Medulla oblongata (tissue), 1 donor: ENCODE data around the gene RARRES1.

Source experiments
- DNase-seq: peaks from one replicate; pipeline ENCODE4 v3.0.0-alpha.2; 2015; ENCODE audit errors: extremely low spot score

Gene RARRES1

DNA sequence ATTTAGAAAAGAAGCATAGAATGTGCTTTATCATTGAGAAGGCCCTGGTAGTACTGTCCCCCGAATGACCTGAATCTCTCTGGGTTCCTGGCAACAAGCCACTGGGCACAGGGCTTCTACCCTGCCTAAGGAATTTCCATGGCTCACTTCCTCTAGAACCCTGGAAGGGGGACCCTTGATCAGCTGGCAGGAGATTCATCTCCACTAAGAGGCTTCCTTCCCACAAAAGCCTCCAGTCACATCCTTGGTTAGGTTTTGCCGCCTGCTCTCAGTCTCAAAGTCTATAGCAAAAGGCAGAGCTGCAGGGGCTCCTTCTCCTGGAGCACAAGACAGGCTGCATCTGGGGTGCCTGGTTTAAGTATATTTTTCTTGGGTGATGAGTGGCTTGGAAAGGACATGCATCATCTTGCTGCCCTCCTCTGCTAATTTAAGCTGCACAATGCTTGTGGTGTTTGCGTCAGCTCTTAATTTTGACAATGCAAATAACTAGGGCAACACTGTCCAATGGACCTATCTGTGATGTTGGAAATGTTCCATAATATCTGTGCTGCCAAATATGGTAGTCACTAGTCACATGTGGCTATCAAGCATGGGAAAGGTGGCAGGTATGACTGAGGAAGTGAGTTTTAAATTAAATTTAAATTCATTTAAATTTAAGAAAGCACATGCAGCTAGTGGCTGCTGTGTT is 33.4 kb upstream of the RARRES1 start:
- no peak for DNase-seq

DNA sequence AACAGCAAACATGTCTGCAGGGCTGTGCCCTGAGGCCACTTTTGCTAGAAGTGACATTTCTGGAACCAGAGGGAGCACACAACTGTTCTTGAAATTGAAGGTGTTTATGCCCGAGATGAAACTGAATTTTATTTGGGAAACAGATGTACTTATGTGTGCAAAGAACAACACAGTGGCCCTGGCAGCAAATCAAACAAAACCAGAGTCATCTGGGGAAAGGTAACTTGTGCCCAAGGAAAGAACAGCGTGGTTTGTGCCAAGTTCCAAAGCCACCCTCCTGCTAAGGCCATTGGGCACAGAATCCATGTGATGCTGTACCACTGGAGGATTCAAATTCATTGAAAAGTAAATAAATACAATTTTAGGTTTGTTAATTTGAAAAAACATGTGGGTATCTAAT is 31.2 kb upstream of the RARRES1 start:
- no peak for DNase-seq

DNA sequence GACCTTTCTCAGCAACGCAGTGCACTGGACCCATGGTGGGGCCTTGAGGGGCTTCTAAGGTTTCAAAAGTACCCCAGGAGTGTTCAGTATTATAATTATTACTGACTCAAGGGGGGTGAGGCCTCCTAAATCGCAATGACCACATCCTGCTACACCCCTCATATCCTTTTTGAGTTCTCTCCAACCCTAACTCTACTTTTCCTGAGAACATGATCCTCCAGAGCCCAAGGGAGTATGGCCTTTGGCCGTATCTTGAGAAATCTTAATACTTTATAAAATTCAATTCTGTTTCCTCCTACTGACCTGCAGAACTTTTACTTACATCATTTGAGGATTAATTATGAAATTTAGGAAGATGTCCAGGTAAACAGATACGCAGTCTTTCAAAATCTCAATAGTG is 30.4 kb upstream of the RARRES1 start:
- DNase-seq, result no peak

DNA sequence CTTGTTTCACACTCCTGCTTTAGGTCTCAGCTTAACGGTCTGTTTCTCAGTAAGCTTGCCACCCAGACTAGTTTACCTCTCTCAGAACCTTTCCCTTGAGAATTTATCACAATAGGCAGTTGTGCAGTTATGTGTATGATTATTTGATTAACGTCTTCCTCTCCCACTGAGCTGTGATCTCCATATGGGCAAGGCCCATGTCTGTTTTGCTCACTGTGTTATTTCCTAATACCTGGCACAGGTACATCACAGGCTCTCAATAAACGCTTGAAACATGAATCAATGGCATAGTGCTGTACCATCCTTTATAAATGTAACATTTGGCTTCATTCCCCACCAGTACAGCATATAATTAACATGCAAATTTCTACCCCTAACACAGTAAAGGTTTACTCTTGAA is 29.1 kb upstream of the RARRES1 start:
- no peak for DNase-seq

DNA sequence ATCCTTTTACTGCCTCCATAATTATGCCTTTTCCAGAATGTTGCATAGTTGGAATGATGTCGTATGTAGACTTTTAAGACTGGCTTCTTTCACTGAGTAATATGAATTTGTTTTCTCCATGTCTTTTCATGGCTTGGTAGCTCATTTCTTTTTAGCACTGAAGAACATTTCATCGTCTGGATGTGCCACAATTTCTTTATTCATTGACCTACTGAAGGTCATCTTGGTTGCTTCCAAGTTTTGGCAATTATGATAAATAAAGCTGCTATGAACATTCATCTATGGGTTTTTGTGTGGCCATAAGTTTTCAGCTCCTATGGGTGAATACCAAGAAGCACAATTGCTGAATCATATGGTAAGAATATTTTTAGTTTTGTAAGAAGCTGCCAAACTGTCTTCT is 23.2 kb upstream of the RARRES1 start:
- DNase-seq, result no peak

DNA sequence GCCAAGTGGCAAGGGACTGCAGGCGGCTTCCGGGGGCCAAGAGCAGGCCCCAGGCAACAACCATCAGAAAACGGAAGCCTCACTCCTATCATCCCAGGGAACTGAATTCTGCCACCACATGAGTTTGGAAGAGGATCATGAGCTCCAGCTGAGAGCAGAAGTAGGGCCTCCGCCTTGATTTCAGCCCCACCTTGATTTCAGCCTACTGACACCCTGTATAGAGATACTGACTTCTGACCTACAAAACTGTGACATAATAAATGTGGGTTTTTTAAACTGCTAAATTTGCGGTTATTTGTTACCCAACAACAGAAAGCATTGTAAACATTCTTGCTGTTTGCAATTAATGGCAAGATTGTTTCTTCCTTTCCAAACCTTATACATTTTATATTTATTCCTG is 21.6 kb upstream of the RARRES1 start:
- no peak for DNase-seq

DNA sequence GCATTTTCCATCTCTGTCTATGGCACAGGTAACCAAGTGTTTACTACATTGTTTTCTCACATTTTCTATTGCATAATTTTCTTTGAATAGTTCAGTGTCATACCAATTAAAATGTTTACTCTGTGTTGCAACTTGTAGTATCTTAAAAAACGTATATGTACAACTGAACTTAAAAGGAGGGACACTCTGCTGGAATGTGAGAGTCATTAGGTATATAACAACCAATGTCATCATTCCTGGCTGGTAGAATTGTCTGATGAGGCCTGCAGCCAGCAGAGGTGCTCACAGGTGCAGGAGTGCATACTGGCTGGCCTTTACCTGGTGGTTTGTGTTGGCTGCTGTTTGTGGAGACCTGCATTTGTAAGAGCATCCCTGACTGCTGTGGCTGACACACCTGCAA is 19.1 kb upstream of the RARRES1 start:
- no peak for DNase-seq

DNA sequence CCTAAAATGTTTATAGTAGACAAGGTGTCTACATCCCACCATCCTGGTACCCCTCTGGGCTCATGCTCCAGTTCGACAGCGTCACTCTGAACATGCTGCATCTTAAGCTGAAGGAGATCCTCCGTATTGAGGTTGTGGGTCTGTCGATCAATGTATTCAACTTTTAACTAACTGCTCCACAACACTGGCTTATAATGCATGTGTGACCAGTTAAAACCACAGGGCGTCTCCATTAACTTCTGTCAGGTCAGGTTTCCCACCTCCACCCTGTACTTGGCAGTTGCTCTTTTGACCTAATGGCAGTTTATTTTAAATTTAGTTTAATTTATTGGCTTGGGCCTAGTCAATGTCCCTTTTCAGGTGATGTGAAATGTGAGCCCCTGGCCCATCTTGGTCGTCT is 17.8 kb upstream of the RARRES1 start:
- DNase-seq, result no peak

DNA sequence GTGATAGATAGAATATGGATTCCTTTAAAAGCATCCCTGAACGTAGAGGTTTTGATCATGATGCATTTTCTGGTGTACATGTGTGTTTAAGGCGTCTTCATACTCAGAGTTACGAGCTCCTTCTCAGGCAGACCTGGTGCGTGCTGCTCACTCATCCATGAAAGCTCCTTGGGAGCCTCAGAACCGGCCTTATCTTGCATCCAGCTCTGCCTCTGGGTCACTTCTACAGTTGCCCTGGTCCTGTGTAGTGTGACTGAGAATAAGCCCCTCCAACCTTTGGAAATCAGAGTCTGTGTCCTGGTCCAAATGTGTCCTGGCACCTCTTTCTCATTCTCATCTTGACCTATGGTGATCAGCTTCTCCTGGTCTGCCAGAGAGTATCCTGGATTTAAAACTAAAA is 17.3 kb upstream of the RARRES1 start:
- no peak for DNase-seq

DNA sequence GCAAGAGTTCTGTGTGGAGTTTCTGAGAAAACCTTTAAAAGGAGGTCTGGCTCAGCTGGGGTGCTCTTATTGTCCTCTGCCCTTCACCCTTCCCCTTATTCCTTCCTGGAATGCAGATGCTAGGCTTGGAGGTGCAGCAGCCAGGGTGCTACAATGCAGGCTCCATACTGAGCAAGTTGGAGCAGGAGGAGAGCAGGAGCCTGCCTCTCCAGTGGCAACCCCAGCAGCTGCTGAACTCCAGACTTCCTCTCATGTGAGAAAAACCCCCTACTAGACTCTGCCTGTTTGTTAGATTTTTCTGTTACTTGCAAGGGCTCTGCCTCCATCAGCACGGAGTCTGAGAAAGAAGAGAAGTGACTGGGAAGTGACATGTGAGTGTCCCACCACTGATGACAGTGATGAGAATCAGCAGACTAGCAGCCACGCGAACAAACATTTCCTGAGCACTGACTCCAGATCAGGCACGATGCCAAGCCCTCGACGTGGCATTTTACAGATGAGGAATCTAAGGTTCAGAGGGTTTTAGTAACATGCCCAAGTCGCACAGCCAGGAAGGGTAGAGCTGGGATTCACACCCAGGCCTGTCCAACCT is 16.1 kb upstream of the RARRES1 start:
- peak; percentile 70 for DNase-seq

DNA sequence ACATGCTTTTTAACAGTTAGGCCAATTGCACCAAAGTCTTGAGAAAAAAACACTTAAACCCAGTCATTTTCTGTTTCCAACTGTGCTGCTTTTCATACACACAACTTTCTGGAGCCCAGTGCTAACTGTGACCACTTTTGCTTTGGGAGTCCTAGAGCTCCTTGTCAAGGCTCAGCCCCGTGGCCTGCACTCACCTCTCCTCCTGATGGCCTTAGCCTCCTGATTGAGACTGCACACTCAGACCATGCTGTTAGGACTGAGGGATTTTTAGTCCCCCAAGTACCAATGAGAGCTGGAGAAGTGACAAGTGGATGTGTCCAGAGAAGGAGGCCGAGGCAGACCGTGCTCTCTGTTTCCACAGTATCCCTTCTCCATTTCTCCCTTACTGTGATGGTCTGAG is 15.2 kb upstream of the RARRES1 start:
- no peak for DNase-seq

DNA sequence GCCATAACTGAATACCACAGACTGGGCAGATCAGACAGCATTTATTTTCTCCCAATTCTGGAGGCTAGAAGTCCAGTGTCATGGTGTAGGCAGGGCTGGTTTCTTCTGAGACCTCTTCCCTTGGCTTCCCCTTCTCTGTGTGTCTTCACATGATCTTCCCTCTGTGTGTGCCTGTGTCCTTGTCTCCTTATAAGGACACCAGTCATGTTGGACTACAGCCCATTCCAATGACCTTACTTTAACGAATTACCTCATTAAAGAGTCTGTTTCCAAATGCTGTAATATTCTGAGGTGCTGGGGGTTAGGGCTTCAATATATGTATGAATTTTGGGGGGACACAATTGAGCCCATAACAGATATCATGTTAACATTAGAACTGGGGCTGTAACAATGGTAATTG is 13.3 kb upstream of the RARRES1 start:
- DNase-seq, result no peak

DNA sequence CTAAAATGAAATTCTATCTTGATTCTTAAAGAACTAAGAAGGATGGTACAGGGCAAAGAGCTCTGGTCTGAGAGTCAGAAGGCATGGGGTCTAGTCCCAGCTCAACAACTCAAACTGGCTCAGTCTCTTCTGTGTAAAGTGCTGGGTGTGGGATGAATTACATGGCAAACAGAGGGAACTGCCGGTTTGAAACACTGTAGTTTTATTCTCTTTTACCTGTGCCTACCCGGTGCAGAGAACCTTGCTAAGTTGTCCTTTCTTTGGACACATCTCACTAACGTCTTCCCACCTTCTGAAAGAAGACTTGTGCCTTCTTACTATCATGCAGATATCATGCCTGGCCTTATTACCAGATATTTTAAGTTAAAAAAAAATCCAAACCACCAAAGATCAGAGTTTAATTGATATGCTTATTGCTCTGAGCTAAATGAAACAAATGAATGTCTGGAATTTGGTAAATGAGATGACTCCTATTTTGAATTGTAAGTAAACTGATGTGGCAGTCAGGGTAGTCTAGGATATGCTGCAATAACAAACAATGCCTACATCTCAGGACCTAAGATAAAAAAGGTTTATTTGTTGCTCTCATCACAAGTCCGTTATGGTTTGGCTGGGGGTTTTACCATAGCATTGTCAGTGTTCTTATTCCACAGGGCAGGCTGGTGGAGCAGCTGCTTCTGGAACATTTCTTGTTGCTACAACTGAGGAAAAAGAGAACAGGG is 12.5 kb upstream of the RARRES1 start:
- no peak for DNase-seq

DNA sequence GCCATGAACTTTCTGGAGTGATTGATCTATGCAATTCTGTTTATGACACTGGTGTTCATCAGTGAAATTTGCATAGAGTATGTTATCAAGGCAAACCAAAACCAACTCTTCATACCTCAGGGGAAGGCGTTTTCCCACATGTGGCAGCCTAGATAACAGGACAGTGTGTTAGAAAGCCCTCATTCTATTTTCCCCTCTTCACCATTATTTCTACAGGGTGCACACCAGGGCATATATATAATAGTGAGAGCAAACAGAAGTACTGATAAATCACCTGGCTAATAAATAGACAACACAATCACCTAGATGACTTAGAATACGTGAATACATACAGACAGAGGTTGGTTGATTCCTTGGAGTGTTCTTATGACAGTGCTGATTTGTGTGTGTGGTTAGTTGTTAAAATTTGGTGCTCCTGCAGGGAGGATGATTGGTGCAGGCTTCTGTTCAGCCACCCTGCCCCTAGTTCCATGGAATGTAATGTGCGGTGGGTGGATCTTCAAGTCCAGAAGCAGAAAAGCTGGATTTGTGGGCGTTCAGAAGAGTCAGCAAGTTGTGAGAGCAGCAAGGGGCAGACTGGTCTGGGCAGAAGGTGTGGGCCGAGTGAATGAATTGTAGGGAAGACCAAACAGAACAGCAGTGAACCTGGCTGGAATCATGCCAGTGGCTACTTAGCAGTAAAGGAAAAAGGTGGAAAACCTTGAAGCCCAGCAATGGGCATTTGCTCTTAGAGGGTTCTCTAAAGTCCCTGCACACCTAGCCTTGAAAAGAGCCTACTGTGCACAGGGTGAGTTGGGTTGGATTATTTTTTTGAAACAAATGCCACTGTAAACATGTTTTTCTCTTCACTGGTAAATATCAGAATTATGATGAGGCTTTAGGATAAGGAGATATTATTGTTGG is 11.7 kb upstream of the RARRES1 start:
- no peak for DNase-seq

DNA sequence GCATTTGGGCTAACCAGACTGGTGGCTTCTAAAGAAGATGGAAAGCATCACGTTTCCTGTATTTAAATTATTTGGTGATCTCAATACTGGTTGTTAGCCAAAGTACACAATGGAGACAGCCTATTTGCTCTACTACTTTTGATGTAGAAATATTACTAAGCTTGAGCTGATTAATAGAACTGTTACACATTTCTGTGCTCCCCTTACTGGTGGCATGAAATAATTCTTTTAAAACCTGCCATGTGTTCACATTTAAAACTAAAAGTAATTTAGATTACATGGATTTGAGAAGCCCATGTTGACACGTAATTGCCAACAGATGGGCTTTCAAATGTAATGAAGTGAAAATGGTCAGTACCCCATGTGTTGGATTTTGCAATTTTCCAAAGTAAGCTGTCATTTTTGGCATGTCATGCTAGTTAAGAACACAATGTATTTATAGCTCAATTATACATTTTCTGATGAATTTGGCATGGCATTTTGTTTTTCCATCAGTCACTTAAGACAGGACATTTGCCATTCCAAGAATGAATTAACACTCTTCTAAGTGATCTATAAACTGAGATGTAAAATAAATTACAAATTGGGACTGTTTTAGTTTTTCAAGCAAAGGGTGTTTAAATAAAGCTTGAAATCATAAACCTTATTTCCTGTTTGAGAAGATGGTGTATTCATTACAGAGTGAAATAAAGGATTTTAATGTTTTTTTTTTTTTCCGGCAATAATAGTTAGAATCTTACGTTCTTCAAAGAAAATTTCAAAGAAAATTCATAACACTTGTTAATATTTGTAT is 10.8 kb upstream of the RARRES1 start:
- DNase-seq, result no peak

DNA sequence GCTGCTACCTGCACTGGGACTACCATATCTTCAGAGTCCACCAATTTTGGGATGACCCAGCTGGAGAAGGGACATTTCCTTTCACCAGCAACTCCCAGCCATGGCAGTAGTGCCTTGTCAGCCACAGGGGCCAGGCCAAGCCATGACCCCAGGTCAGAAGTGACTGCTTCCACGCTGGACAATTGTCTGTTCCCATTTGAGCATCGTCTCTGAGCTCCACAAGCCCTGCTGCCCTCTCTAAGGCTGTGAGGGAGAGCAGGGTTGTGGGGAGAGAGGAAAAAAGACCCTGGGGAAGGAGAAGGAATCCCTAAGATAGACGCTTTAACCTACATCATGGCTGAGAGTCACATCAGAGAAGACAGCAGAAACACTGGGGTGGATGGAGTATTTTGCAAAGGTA is 7.4 kb upstream of the RARRES1 start:
- DNase-seq, result no peak

DNA sequence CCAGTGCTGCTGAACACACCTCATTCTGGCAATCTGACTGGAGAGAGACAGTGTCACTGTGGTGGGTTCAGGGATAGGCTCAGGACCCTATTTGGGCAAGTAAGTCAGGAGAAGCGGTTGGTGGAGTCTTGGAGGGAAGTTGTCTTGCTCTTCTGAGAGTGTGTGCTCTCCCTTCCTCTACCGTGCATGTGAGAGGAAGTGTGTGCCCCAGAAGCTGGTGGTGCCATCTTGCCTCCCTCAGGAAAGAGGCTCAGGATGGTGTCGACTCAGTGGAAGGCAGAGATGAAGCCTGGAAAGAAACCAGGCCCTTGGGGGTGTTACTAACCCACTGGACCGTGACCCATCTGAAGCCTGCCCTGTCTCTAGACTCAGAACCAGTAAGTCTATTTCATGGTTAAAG is 6.8 kb upstream of the RARRES1 start:
- DNase-seq, result no peak

DNA sequence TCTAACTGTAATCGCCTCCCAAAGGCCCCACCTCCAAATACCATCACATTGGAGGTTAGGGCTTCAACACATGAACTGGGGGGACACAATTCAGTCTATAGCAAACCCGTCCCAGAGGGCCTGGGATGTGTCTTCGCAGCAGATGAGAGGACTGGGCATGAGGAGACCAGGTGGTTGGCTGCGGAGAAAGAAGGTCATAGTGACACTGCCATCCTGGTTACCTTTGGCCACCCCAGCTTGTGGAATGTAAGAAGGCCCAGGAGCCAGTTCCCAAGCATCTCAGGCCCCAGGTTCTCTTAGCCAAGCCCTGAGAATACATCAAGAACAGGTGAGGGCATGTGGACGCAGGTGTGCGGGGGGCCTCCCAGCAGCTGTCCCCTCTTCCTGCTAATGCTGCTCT is 6.4 kb upstream of the RARRES1 start:
- DNase-seq, result no peak

DNA sequence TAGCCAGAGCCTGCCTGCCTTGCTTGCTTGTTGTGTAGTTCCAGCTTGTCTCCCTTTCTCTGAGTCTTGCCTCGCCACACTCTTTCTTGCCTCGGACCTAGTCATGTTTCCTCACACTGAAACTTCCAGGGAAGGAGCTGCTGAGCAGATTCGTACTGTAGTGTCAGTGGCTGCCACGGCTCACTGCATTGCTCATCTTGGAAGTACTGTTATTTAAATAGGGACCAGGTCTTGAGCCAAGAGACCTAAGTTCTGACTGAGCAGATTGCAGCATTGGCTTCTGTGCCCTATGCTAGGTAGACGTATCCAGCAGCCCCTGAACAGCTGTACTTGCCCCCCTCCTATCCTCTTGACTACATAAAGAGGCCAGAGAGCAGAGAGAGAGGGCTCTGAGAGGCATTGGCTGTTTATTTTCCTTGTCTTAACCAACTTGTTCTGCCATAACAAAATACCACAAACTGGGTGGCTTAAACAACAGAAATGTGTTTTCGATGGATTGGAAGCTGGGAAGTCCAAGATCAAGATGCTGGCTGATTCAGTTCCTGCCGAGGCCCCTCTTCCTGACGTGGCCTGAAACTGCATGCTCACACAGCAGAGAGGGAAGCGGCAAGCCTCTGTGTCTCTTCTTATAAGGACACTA is 5.8 kb upstream of the RARRES1 start:
- DNase-seq, result no peak

DNA sequence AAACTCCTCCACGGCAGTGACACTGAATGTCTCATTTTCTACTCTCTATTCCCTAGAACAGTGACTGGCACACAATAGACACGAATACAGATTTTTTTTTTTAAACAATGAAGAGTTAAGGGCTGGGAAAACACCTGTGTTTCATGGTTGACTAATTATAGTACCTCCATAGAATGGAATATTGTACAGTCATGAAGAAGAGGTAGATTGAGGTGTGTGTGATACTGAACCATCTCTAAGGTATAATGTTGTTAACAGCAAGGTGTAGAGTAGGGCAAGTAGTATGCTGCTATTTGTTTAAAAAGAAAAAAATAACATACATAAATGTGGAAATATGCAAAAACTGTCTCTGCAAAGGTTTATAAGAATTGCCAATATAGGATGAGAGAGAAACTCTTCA is 5.2 kb upstream of the RARRES1 start:
- DNase-seq, result no peak
